Vagina (tissue), 2 donors: ENCODE data around the gene AK6. TPM values are rescaled to one million over a fixed set of nuclear protein-coding genes. Genes with fewer than 3 reads are reported as not detected.
"Not testable (repeated sequence)": the region's sequence is repeated elsewhere in the genome, so short reads cannot be mapped to it uniquely, and the experiment has no call there.

Experiments
- DNase-seq, 2 donors: peaks; one replicate each; pipeline ENCODE4 v3.0.0-alpha.2; 2017; ENCODE audit errors: extremely low spot score in 2 of 2
- H3K27ac ChIP-seq: fragments of 200-600 bp; sonication (generic); one replicate; pipeline ENCODE4 v1.5.1; 2019
- H3K27me3 ChIP-seq: fragments of 200-600 bp; sonication (generic); one replicate; pipeline ENCODE4 v1.5.1; 2019
- H3K36me3 ChIP-seq, 2 donors: fragments of 200-600 bp; sonication (generic); one replicate each; pipeline ENCODE4 v1.5.1; 2017 to 2019
- H3K4me1 ChIP-seq: fragments of 200-600 bp; sonication (generic); one replicate; pipeline ENCODE4 v1.5.1; 2019
- H3K4me3 ChIP-seq, 2 donors: fragments of 200-600 bp; sonication (generic); 1 replicate in 1 of 2; 2 replicates in 1 of 2; pipeline ENCODE4 v1.5.1; 2016 to 2019
- H3K9me3 ChIP-seq: fragments of 200-600 bp; sonication (generic); one replicate; pipeline ENCODE4 v1.5.1; 2019
- POLR2A ChIP-seq, 2 donors: fragments of 450-650 bp; IDR thresholded peaks; one replicate each; pipeline ENCODE4 v1.6.1; 2017; ENCODE audit warnings: antibody characterized with exemption in 2 of 2, mild to moderate bottlenecking in 2 of 2, moderate library complexity in 2 of 2
- POLR2AphosphoS5 ChIP-seq, 2 donors: sonication (generic); formaldehyde crosslinking; IDR thresholded peaks; one replicate each; pipeline ENCODE4 v1.9.0; 2017; ENCODE audit warnings: antibody characterized with exemption in 2 of 2, mild to moderate bottlenecking in 2 of 2, low read depth in 1 of 2; ENCODE audit not compliant: insufficient read depth in 1 of 2
- intact Hi-C: fragments of 100-400 bp; cut with DNase I; formaldehyde crosslinking; loops from one replicate; pipeline ENCODE4 v1.15.1; 2023
- total RNA-seq: library from RNA; depleted of rRNA; stranded (reverse); fragments of >200 nt; gene quantifications from one replicate; pipeline ENCODE4 v1.2.3, GENCODE V29; 2016
- TF ChIP-seq, protein P1 (sequence below), 3 experiments: fragments of 450-650 bp in 2 of 3; fragments of 200-600 bp in 1 of 3; sonication (generic) in 1 of 3; IDR thresholded peaks; one replicate each; pipeline ENCODE4 v1.5.1; 2017 to 2019; ENCODE audit warnings: antibody characterized with exemption in 3 of 3, mild to moderate bottlenecking in 2 of 3, moderate library complexity in 2 of 3

AK6 gene
- total RNA-seq, 1 donor from 2014 or later, result 17.4 TPM

DNA sequence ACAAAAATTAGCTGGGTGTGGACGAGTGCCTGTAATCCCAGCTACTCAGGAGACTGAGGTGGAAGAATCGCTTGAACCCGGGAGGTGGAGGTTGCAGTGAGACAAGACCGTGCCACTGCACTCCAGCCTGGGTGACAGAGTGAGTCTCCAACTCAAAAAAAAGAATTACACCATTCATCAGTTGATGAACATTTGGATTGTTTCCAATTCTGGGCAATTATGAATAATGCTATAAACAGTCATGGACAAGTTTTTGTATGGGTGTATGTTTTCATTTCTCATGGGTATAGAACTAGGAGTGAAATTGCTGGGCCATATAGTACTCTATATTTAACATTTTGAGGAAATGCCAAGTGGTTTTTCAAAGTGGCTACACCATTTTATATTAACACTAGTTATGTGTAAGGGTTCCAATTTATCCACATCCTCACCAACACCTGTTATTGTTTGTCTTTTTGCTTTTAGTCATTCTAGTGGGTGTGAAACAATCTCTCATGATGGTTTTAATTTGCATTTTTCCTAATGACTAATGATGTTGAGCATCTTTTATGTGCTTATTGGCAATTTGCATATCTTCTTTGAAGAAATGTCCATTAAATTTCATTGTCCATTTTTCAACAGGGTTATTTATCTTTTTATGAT lies 27.7 kb downstream of the AK6 start:
- Histone ChIP-seq H3K4me3 (no peak overlapping the region), H3K4me1 (no peaks in the 10 kb centered on the region), H3K27ac (no peak overlapping the region), H3K9me3 (no peaks in the 10 kb centered on the region), H3K36me3 (no peaks in the 10 kb centered on the region), H3K27me3 (no peaks in the 10 kb centered on the region)
- TF ChIP-seq, protein P1, sequence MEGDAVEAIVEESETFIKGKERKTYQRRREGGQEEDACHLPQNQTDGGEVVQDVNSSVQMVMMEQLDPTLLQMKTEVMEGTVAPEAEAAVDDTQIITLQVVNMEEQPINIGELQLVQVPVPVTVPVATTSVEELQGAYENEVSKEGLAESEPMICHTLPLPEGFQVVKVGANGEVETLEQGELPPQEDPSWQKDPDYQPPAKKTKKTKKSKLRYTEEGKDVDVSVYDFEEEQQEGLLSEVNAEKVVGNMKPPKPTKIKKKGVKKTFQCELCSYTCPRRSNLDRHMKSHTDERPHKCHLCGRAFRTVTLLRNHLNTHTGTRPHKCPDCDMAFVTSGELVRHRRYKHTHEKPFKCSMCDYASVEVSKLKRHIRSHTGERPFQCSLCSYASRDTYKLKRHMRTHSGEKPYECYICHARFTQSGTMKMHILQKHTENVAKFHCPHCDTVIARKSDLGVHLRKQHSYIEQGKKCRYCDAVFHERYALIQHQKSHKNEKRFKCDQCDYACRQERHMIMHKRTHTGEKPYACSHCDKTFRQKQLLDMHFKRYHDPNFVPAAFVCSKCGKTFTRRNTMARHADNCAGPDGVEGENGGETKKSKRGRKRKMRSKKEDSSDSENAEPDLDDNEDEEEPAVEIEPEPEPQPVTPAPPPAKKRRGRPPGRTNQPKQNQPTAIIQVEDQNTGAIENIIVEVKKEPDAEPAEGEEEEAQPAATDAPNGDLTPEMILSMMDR (IDR thresholded peaks at IDR 0.05), result no peak
- TF ChIP-seq POLR2A (IDR thresholded peaks at IDR 0.05) (no peak), POLR2AphosphoS5 (IDR thresholded peaks at IDR 0.05; ENCODE audit: insufficient read depth in 1 of 2, low read depth in 1 of 2) (no peak)
- DNase-seq, result no peak
- intact Hi-C loops, result no loop called here

DNA sequence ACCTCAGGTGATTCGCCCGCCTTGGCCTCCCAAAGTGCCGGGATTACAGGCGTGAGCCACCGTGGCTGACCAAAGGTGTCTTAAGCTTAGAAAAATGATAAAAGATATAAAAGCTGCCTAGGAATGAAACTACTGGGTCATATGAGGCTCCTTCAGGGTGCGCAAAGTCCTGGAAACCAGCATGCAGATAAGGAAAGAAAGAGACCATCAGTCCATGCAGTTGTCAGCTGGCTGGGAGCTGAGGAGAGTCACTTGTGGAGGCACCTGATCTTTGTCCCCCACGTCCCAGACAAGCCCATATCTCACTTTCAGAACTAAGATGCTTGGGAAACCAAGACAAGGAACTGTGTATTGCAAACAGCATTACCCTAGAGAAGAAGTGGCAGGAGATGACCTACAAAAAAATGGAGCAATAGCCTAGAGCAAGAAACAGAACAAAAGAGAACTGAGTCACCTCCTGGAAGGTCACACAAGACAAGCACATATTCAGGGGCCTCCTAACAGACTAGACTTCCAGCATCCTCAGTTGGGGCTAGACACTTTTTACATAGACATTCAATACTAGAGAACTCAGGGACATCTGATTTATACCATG lies 33.9 kb downstream of the AK6 start:
- Histone ChIP-seq H3K9me3 (no peaks in the 10 kb centered on the region), H3K4me3 (no peak overlapping the region), H3K36me3 (no peaks in the 10 kb centered on the region), H3K4me1 (peaks cover 7% of the 10 kb centered on the region), H3K27ac (no peak overlapping the region), H3K27me3 (no peaks in the 10 kb centered on the region)
- TF ChIP-seq, protein P1 (IDR thresholded peaks at IDR 0.05), result no peak
- no peak for DNase-seq
- intact Hi-C loops, result no loop called here

DNA sequence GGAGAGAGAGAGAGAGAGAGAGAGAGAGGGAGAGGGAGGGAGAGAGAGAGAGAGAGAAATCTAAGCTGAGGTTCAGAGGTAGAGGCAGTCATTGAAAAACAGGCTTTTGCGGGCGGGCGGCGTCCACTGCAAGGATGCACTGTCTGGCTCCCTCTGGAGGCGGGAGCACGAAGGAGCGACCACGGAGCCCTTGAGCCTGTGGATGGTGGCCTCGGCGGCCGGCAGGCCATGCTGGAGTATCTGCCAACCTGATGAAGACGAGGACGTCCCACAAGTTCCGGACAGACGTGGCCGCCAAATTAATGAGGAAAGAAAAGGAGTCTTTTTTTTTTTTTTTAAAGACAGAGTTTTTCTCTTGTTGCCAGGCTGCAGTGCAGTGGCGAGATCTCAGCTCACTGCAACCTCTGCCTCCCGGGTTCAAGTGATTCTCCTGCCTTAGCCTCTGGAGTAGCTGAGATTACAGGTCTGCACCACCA lies 34.5 kb downstream of the AK6 start:
- intact Hi-C loops, result no loop called here
- Histone ChIP-seq H3K36me3 (no peaks in the 10 kb centered on the region), H3K9me3 (no peaks in the 10 kb centered on the region), H3K4me3 (no peak overlapping the region), H3K27me3 (no peaks in the 10 kb centered on the region), H3K4me1 (peaks cover 7% of the 10 kb centered on the region), H3K27ac (no peak overlapping the region)
- DNase-seq, result no peak
- no peak for TF ChIP-seq POLR2A (IDR thresholded peaks at IDR 0.05)
- TF ChIP-seq, protein P1 (IDR thresholded peaks at IDR 0.05), result peak; percentile 15 to 44 (median 39)
- peak; percentile 17 to 28 for TF ChIP-seq POLR2AphosphoS5 (IDR thresholded peaks at IDR 0.05; ENCODE audit: insufficient read depth in 1 of 2, low read depth in 1 of 2)

DNA sequence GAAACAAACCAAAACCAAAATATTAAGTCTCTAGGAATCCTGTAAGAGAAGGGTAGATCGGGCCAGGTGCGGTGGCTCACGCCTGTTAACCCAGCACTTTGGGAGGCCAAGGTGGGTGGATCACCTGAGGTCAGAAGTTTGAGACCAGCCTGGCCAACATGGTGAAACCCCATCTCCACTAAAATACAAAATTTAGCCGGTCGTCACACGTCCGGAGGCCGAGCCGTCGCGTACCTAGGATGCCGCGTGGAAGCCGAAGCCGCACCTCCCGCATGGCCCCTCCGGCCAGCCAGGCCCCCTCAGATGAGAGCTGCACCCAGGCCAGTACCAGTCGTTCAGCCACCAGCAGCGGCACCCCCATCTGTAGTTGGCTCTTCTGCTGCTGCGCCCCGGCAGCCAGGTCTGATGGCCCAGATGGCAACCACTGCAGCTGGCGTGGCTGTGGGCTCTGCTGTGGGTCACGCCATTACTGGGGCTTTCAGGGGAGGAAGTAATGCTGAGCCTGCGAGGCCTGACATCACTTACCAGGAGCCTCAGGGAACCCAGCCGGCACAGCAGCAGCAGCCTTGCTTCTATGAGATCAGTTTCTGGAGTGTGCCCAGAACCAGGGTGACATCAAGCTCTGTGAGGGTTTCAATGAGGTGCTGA lies 35.5 kb downstream of the AK6 start:
- H3K9me3 ChIP-seq, H3K27ac ChIP-seq, DNase-seq, H3K4me3 ChIP-seq, H3K4me1 ChIP-seq, H3K36me3 ChIP-seq, H3K27me3 ChIP-seq, intact Hi-C loops: not testable (repeated sequence)

DNA sequence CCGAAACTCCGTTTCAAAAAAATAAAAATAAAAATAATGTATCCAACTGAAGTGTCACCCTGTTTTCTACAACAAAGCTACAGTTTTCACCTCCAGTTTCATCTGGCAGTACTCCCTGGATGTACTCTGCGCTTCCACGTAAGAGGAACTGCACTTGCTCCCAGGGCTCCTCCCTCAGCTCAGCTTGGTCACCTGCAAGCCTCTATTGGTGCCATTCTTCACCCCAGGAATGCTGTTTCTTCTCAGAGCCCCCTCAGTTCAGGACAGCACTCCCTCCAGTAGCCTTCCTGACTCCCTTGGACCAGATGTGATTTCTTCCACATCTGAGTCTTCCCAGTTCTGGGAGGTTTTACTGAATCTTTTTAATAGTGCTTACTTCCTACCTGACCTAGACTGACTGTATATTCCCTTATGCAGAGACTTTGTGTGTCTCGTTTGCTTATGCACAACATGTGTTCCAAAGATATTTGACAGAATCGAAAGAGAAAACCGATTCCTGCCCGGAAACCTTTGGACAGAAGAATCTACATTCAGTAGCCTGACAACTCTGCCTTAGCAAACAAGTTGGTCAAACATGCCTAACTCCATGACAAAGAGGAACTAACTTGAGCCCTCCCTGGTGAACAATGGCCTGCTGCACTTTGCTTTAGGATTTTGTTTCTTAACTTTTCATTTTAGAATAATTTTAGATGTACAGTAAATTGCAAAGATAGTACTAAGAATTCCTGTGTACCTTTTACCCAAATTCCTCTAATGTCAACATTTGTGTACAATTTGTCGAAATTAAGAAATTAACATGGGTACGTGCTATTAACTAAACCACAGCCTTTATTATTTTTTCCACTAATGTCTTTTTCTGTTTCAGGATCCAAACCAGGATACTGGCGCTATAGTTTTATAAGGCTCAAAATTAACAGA lies 37.5 kb downstream of the AK6 start:
- peak overlapping the region; percentile 54 for H3K27ac ChIP-seq

More for the DNA sequence above, 37.5 kb downstream of the AK6 start:
- no peak for TF ChIP-seq POLR2A (IDR thresholded peaks at IDR 0.05)
- TF ChIP-seq, protein P1 (IDR thresholded peaks at IDR 0.05), result no peak
- no peak for TF ChIP-seq POLR2AphosphoS5 (IDR thresholded peaks at IDR 0.05; ENCODE audit: insufficient read depth in 1 of 2, low read depth in 1 of 2)
- no peak for DNase-seq
- intact Hi-C loops, result no loop called here
- Histone ChIP-seq H3K9me3 (no peaks in the 10 kb centered on the region), H3K4me1 (peaks cover 7% of the 10 kb centered on the region), H3K4me3 (peak overlapping the region; percentile 60 to 72), H3K27me3 (no peaks in the 10 kb centered on the region), H3K36me3 (no peaks in the 10 kb centered on the region)
